Measurements from ENCODE around the gene NFIB. TPM values are rescaled to one million over a fixed set of nuclear protein-coding genes. Genes with fewer than 3 reads are reported as not detected.
A peak's percentile ranks its signal among the peaks of the same experiment; 100 is the strongest.

NFIB gene
- total RNA-seq, 1 experiment from 2014 or later, result 12.5 TPM

DNA sequence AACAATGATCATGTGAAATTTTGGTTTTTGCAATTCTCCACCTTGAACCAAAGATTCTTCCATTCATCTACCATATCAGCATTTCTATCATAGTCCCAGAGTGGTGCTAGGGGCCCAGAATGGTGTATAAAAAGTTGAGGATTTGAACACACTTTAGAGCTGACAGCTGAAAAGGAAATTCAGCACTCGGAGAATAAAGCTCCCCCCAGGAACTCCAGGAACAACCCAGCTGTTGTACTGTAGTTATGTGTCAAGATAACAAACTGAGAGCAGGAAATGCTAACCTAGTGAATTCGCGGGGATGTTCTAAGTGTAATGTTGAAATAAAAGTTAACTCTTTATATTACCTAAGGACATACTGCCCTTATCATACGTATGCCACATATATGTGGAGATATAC is 216.7 kb downstream of the NFIB start:
- DNase-seq (ENCODE audit: low spot score), result no peak
- H3K27ac Mint-ChIP-seq, result no peak overlapping the region
- no peaks in the 10 kb centered on the region for H3K36me3 Mint-ChIP-seq
- CTCF ChIA-PET, result no interaction called here
- peaks cover 60% of the 10 kb centered on the region for H3K4me1 Mint-ChIP-seq
- POLR2A ChIA-PET, result interaction anchor here (0.6 kb wide), 1 partner anchor 291 kb away, joined by 6 read pairs; no protein-coding TSS in a partner anchor
- H3K27me3 Mint-ChIP-seq (ENCODE audit: low read depth), result no peaks in the 10 kb centered on the region
- no peak for ATAC-seq
- no peaks in the 10 kb centered on the region for H3K9me3 Mint-ChIP-seq
- H3K4me3 Mint-ChIP-seq, result no peak overlapping the region; the same call in 1 of the 2 replicates
- TF ChIP-seq ZNF416 (CRISPR knock-in tag; IDR thresholded peaks at IDR 0.05), result no peak
- TF ChIP-seq, protein P1, sequence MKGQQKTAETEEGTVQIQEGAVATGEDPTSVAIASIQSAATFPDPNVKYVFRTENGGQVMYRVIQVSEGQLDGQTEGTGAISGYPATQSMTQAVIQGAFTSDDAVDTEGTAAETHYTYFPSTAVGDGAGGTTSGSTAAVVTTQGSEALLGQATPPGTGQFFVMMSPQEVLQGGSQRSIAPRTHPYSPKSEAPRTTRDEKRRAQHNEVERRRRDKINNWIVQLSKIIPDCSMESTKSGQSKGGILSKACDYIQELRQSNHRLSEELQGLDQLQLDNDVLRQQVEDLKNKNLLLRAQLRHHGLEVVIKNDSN (CRISPR knock-in tag; IDR thresholded peaks at IDR 0.05), result no peak
- TF ChIP-seq, protein P2, sequence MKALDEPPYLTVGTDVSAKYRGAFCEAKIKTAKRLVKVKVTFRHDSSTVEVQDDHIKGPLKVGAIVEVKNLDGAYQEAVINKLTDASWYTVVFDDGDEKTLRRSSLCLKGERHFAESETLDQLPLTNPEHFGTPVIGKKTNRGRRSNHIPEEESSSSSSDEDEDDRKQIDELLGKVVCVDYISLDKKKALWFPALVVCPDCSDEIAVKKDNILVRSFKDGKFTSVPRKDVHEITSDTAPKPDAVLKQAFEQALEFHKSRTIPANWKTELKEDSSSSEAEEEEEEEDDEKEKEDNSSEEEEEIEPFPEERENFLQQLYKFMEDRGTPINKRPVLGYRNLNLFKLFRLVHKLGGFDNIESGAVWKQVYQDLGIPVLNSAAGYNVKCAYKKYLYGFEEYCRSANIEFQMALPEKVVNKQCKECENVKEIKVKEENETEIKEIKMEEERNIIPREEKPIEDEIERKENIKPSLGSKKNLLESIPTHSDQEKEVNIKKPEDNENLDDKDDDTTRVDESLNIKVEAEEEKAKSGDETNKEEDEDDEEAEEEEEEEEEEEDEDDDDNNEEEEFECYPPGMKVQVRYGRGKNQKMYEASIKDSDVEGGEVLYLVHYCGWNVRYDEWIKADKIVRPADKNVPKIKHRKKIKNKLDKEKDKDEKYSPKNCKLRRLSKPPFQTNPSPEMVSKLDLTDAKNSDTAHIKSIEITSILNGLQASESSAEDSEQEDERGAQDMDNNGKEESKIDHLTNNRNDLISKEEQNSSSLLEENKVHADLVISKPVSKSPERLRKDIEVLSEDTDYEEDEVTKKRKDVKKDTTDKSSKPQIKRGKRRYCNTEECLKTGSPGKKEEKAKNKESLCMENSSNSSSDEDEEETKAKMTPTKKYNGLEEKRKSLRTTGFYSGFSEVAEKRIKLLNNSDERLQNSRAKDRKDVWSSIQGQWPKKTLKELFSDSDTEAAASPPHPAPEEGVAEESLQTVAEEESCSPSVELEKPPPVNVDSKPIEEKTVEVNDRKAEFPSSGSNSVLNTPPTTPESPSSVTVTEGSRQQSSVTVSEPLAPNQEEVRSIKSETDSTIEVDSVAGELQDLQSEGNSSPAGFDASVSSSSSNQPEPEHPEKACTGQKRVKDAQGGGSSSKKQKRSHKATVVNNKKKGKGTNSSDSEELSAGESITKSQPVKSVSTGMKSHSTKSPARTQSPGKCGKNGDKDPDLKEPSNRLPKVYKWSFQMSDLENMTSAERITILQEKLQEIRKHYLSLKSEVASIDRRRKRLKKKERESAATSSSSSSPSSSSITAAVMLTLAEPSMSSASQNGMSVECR (CRISPR knock-in tag; IDR thresholded peaks at IDR 0.05; ENCODE audit: borderline replicate concordance), result no peak

- TF ChIP-seq OVOL2 (CRISPR knock-in tag; IDR thresholded peaks at IDR 0.05; ENCODE audit: borderline replicate concordance) (no peak), PRDM15 (CRISPR knock-in tag; IDR thresholded peaks at IDR 0.05) (no peak), KAT7 (CRISPR knock-in tag; IDR thresholded peaks at IDR 0.05; ENCODE audit: borderline replicate concordance) (no peak), TEAD1 (CRISPR knock-in tag; IDR thresholded peaks at IDR 0.05) (no peak)
- Mint-ChIP-seq H3K4me1 (peaks cover 55% of the 10 kb centered on the region), H3K36me3 (no peaks in the 10 kb centered on the region), H3K9me3 (no peaks in the 10 kb centered on the region), H3K4me3 (peak overlapping the region; percentile 40), H3K27ac (peak overlapping the region; percentile 87), H3K27me3 (ENCODE audit: low read depth) (no peaks in the 10 kb centered on the region)
- ChIA-PET POLR2A (interaction anchor here (0.8 kb wide), 1 partner anchor 629 kb away, joined by 3 read pairs; no protein-coding TSS in a partner anchor), CTCF (no interaction called here)
- ATAC-seq, result peak; percentile 74
- DNase-seq (ENCODE audit: low spot score), result no peak
Observed at GRCh38 chr9:14096258-14096922, 217.6 kb downstream of the NFIB start.

- no peak overlapping the region for H3K4me3 Mint-ChIP-seq
- H3K27ac Mint-ChIP-seq, result no peak overlapping the region
- ChIA-PET CTCF (no interaction called here), POLR2A (no interaction called here)
- ATAC-seq (peak; percentile 65; the same call in 1 of the 2 replicates), DNase-seq (ENCODE audit: low spot score) (no peak)
- H3K4me1 Mint-ChIP-seq, result peaks cover 55% of the 10 kb centered on the region
- H3K36me3 Mint-ChIP-seq, result no peaks in the 10 kb centered on the region
- H3K27me3 Mint-ChIP-seq (ENCODE audit: low read depth), result no peaks in the 10 kb centered on the region
- H3K9me3 Mint-ChIP-seq, result no peaks in the 10 kb centered on the region
- TF ChIP-seq FOXK1 (CRISPR knock-in tag; IDR thresholded peaks at IDR 0.05) (no peak), SMAD4 (CRISPR knock-in tag; IDR thresholded peaks at IDR 0.05) (no peak), HMGA2 (CRISPR knock-in tag; IDR thresholded peaks at IDR 0.05) (no peak), CREB1 (CRISPR knock-in tag; IDR thresholded peaks at IDR 0.05) (no peak), ZNF671 (CRISPR knock-in tag; IDR thresholded peaks at IDR 0.05) (no peak), ATF1 (CRISPR knock-in tag; IDR thresholded peaks at IDR 0.05) (no peak), NR3C1 (CRISPR knock-in tag; conservative IDR thresholded peaks at IDR 0.05; ENCODE audit: low read depth) (no peak), ZNF121 (CRISPR knock-in tag; IDR thresholded peaks at IDR 0.05) (no peak), ZBTB21 (CRISPR knock-in tag; IDR thresholded peaks at IDR 0.05; ENCODE audit: borderline replicate concordance) (no peak)
- TF ChIP-seq, protein P3, sequence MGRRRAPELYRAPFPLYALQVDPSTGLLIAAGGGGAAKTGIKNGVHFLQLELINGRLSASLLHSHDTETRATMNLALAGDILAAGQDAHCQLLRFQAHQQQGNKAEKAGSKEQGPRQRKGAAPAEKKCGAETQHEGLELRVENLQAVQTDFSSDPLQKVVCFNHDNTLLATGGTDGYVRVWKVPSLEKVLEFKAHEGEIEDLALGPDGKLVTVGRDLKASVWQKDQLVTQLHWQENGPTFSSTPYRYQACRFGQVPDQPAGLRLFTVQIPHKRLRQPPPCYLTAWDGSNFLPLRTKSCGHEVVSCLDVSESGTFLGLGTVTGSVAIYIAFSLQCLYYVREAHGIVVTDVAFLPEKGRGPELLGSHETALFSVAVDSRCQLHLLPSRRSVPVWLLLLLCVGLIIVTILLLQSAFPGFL (CRISPR knock-in tag; IDR thresholded peaks at IDR 0.05; ENCODE audit: borderline replicate concordance), result no peak
- TF ChIP-seq, protein P4, sequence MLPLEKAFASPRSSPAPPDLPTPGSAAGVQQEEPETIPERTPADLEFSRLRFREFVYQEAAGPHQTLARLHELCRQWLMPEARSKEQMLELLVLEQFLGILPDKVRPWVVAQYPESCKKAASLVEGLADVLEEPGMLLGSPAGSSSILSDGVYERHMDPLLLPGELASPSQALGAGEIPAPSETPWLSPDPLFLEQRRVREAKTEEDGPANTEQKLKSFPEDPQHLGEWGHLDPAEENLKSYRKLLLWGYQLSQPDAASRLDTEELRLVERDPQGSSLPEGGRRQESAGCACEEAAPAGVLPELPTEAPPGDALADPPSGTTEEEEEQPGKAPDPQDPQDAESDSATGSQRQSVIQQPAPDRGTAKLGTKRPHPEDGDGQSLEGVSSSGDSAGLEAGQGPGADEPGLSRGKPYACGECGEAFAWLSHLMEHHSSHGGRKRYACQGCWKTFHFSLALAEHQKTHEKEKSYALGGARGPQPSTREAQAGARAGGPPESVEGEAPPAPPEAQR (CRISPR knock-in tag; IDR thresholded peaks at IDR 0.05), result no peak
- TF ChIP-seq, protein P1 (CRISPR knock-in tag; IDR thresholded peaks at IDR 0.05), result no peak
Observed at GRCh38 chr9:14095277-14095676, 218.7 kb downstream of the NFIB start.
